ENCODE data around the gene TBX1.
A peak's percentile ranks its signal among the peaks of the same experiment; 100 is the strongest.

The TBX1 gene

DNA sequence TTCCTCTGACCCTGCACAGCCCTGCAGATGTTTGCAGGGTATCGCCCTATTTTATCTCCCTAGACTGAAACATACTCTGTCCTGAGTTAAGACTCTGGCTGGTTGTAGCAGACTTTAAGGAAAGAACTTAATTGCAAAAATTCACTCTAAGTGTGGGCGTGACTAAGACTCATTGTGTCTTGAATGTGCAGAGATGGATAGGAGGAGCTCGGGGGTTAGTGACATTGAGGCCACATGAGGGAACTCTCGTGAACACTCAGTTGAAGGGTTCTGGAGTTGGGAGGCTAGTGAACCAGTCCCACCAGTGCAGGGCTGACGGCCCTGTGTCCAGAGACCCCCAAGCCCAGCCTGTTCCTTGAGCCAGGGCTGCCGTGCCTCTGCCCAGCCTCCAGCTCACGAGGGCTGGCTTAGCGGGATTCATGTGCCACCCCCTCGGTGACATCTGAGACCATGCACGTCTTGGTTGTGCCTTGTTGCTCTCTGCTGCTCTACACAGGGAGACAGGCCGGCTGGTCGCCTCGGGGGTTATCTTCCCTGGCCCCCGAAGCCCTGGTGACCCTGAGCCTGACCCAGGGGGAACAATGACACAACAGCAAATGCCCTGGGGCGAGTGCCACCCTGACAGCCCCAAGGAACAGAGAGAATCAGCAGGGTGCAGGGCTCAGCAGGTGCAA lies 11.4 kb upstream of the TBX1 start:
- TF ChIP-seq, protein P1, sequence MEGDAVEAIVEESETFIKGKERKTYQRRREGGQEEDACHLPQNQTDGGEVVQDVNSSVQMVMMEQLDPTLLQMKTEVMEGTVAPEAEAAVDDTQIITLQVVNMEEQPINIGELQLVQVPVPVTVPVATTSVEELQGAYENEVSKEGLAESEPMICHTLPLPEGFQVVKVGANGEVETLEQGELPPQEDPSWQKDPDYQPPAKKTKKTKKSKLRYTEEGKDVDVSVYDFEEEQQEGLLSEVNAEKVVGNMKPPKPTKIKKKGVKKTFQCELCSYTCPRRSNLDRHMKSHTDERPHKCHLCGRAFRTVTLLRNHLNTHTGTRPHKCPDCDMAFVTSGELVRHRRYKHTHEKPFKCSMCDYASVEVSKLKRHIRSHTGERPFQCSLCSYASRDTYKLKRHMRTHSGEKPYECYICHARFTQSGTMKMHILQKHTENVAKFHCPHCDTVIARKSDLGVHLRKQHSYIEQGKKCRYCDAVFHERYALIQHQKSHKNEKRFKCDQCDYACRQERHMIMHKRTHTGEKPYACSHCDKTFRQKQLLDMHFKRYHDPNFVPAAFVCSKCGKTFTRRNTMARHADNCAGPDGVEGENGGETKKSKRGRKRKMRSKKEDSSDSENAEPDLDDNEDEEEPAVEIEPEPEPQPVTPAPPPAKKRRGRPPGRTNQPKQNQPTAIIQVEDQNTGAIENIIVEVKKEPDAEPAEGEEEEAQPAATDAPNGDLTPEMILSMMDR (IDR thresholded peaks at IDR 0.05; ENCODE audit: low read depth, low read length): no peak
- DNase-seq: no peak
- Histone ChIP-seq H3K36me3 (no peaks in the 10 kb centered on the region), H3K9me3 (no peaks in the 10 kb centered on the region), H3K27me3 (peaks cover 8% of the 10 kb centered on the region), H3K4me3 (ENCODE audit: low read depth, low read length) (no peak overlapping the region), H3K4me1 (peaks cover 8% of the 10 kb centered on the region; the same call in 1 of the 2 replicates)

DNA sequence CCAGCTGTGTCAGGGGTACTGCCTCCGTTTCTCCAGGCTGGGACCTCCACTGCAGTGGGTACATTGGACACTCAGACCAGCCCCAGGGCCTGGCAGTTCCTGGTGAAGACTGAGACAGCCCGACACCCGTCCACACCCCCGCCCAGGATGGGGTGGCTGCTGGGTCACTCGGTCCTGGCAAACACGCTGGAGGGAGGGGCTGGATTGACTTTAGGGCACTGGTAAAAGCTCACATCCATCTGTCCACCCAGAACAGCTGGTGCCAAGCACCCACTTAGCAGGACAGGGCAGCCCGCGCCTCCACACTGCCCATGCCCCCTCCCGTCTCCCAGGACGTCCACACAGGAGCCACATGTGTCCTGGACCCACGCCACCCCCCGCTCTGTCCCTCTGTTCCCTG lies 10.7 kb upstream of the TBX1 start:
- Histone ChIP-seq H3K4me3 (ENCODE audit: low read depth, low read length) (no peak overlapping the region), H3K27me3 (peaks cover 16% of the 10 kb centered on the region), H3K9me3 (no peaks in the 10 kb centered on the region), H3K4me1 (peaks cover 8% of the 10 kb centered on the region; the same call in 1 of the 2 replicates), H3K36me3 (no peaks in the 10 kb centered on the region)
- TF ChIP-seq, protein P1 (IDR thresholded peaks at IDR 0.05; ENCODE audit: low read depth, low read length): no peak
- DNase-seq: no peak

DNA sequence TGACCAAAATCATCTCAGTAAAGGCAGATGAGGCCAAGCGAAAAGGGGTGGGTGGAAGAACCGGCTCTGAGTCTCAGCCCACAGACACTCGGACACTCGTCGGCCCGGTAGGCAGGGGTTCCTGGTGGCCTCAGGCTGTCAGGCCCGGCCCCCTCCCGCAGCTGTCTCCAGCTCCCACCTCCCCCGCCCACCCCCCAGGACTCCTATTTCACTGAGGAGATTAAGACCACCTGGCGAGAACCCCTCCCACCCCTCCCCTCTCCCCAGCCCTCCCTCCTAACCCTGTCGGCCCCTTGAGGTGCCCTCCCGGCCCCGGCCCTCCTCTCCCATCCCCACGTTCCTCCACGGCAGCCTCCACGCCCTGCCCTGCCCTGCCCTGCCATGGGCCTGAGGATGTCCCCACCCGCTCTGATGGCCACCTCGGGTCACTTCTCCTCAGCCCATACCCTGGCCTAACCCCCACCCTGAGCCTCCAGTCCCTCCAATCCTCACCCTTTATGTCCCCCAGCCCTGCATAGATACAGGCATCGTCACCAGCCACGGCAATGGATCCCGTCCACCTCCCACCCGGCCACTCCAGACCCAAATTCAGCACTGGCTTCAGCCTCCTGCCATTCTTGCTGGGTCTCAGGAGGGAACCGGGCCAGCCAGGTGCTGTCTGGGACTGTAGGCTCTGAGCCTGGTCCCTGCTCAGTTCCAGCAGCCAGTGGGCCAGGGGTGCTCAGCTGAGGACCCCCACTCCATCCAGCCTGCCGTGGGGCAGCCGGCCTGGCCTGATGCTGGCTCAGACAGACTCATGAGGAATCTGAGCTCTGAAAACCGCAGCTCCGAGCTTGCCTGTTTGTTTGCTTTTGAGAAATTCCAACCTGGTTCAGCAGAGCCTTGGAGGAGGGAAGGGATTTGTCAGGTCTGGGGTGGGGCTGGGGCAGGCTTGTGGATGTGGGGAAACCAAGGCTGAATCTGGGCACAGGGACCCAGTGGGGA lies 9.8 kb upstream of the TBX1 start:
- no peak for DNase-seq
- TF ChIP-seq, protein P1 (IDR thresholded peaks at IDR 0.05; ENCODE audit: low read depth, low read length): no peak
- H3K9me3 ChIP-seq: no peaks in the 10 kb centered on the region
- peaks cover 25% of the 10 kb centered on the region for H3K27me3 ChIP-seq
- H3K36me3 ChIP-seq: no peaks in the 10 kb centered on the region
- H3K4me3 ChIP-seq (ENCODE audit: low read depth, low read length): no peak overlapping the region
- peaks cover 4% of the 10 kb centered on the region; the same call in 1 of the 2 replicates for H3K4me1 ChIP-seq

DNA sequence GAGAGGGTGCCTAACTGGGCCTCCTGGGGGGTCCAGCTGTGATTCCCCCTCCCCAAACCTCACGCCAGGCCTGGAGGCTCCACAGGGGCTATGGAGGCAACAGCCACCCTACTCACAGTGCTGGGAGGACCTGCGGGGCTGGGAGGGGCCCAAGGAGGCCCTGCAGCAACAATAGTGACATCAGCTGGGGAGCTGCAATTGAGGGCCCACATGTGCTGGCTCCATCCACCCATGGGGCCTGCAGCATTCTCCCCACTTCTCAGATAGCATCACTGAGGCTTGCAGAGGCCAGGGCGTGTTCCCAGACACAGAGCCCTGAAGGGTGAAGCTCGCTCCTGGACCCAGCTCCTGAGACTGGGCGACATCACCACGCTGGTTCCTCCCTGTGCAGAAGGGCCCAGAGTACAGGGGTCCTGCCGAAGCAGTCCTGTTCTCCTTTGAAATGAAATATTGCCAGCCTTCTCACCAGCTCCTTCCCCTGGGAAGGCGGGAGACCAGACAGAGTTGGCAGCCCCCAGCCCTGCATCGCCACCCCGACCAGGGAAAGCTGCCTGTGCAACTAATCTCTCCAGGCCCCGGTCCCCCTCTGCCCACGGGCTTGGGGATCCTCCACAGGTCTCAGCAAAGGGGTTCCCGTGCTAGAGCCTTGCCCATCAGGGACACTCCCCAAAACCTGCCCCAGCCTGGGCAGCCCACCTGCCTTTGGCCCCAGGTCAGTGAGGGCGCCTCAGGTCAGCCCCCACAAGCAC lies 8.9 kb upstream of the TBX1 start:
- no peaks in the 10 kb centered on the region for H3K36me3 ChIP-seq
- no peaks in the 10 kb centered on the region for H3K4me1 ChIP-seq
- H3K27me3 ChIP-seq: peaks cover 34% of the 10 kb centered on the region
- DNase-seq: no peak
- no peaks in the 10 kb centered on the region for H3K9me3 ChIP-seq
- H3K4me3 ChIP-seq (ENCODE audit: low read depth, low read length): no peak overlapping the region
- TF ChIP-seq, protein P1 (IDR thresholded peaks at IDR 0.05; ENCODE audit: low read depth, low read length): no peak

DNA sequence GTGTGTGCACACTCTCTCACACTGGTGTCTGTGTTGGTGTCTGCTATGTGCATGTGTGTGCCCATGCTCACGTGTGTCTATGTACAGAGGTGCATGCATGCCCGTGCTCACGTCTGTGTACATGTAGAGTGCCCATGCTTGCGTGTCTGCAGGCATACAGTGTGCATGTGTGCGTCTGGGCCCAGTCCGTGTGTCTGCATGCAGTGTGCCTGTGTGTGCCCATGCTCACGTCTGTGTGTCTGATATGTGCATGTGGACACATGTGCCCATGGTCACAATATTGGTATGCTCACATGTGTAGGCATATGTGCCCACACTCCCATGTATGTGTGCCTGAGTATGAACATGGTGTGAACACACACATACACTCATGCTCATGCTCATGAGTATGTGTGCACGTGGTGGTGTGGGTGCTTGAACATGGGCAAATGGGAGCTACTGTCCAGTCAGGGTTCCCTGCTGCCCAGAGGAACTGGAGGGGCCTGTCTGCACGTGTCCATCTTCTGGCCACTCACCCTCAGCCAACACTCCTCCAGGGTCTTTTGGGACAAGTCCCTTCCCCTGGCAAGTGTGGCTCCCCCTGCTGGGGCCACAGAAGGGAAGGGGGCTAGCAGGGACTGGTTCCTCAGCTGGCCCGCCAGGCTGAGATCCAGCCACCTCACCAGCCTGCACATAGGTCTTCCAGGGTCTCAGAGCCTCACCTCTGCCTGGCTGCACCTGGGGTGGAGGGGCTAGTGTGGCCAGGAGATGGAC lies 7.3 kb upstream of the TBX1 start:
- Histone ChIP-seq H3K9me3 (no peaks in the 10 kb centered on the region), H3K27me3 (peaks cover 50% of the 10 kb centered on the region), H3K36me3 (no peaks in the 10 kb centered on the region), H3K4me1 (no peaks in the 10 kb centered on the region), H3K4me3 (ENCODE audit: low read depth, low read length) (no peak overlapping the region)
- TF ChIP-seq, protein P1 (IDR thresholded peaks at IDR 0.05; ENCODE audit: low read depth, low read length): peak; percentile 45
- DNase-seq: no peak
